K562 (cell line): ENCODE measurements around the gene FOXI1. TPM values are rescaled to one million over a fixed set of nuclear protein-coding genes. Genes with fewer than 3 reads are reported as not detected.
A peak's percentile ranks its signal among the peaks of the same experiment; 100 is the strongest.

Source experiments
- ATF1 ChIP-seq, 2 experiments: fragments of 450-650 bp in 1 of 2; IDR thresholded peaks; 2 replicates each; pipeline ENCODE4 v1.6.1; 2016; ENCODE audit warnings: missing compliant biosample characterization in 1 of 2, missing genetic modification characterization in 1 of 2
- BCL6 ChIP-seq: fragments of 250-450 bp; sonication (Bioruptor Pico); IDR thresholded peaks from 2 replicates; pipeline ENCODE4 v1.4.0; 2020
- ELF4 ChIP-seq: fragments of 450-650 bp; formaldehyde crosslinking; IDR thresholded peaks from 2 replicates; pipeline ENCODE4 v1.4.0; 2022; ENCODE audit warnings: missing genetic modification characterization
- FOXA3 ChIP-seq, 2 experiments: fragments of 450-650 bp in 1 of 2; sonication (generic) in 1 of 2; formaldehyde crosslinking; IDR thresholded peaks in 1 of 2; conservative IDR thresholded peaks in 1 of 2; 2 replicates each; pipeline versions ENCODE4 v1.4.0 to v1.8.0; 2020 to 2022; ENCODE audit warnings: mild to moderate bottlenecking in 2 of 2, missing genetic modification reagents in 1 of 2
- HDAC6 ChIP-seq: IDR thresholded peaks from 2 replicates; pipeline ENCODE4 v1.6.1; 2012; ENCODE audit warnings: low read depth, mild to moderate bottlenecking, control low read depth, inconsistent platforms, low read length, moderate library complexity
- HEY1 ChIP-seq: fragments of 250-450 bp; sonication (Bioruptor Pico); IDR thresholded peaks from 2 replicates; pipeline ENCODE4 v1.5.0; 2020; ENCODE audit warnings: mild to moderate bottlenecking, moderate library complexity, borderline replicate concordance
- HLTF ChIP-seq: fragments of 450-650 bp; IDR thresholded peaks from 2 replicates; pipeline ENCODE4 v1.6.1; 2016
- KDM2B ChIP-seq: fragments of 250-450 bp; sonication (Bioruptor Pico); IDR thresholded peaks from 2 replicates; pipeline ENCODE4 v1.8.0; 2021; ENCODE audit warnings: mild to moderate bottlenecking, moderate library complexity
- MYNN ChIP-seq, 2 experiments: sonication (generic); formaldehyde crosslinking in 1 of 2; IDR thresholded peaks; 2 replicates each; pipeline versions ENCODE4 v1.5.0 to v1.6.1; 2016 to 2020; ENCODE audit warnings: antibody characterized with exemption in 1 of 2, missing genetic modification reagents in 1 of 2
- NFIC ChIP-seq: fragments of 450-650 bp; IDR thresholded peaks from 2 replicates; pipeline ENCODE4 v1.6.1; 2017; ENCODE audit warnings: mild to moderate bottlenecking, inconsistent platforms
- RBM14 ChIP-seq: fragments of 200-400 bp; formaldehyde crosslinking; IDR thresholded peaks from 2 replicates; pipeline ENCODE4 v1.6.1; 2018; ENCODE audit warnings: low read depth, mild to moderate bottlenecking, low read length, moderate library complexity, borderline replicate concordance; ENCODE audit not compliant: insufficient read depth
- SIRT6 ChIP-seq: IDR thresholded peaks from one replicate; pipeline ENCODE4 v1.6.1; 2012; ENCODE audit warnings: low read depth, mild to moderate bottlenecking, control low read depth, inconsistent platforms, low read length, moderate library complexity
- SIX5 ChIP-seq, 2 experiments: IDR thresholded peaks; 2 replicates each; pipeline ENCODE4 v1.6.1; 2011; ENCODE audit warnings: low read length in 2 of 2, borderline replicate concordance in 1 of 2, low read depth in 1 of 2, mild to moderate bottlenecking in 1 of 2, moderate library complexity in 1 of 2; ENCODE audit not compliant: insufficient read depth in 1 of 2
- SNIP1 ChIP-seq: fragments of 450-650 bp; IDR thresholded peaks from 2 replicates; pipeline ENCODE4 v1.7.1; 2017; ENCODE audit warnings: low read depth, mild to moderate bottlenecking
- SOX6 ChIP-seq: fragments of 450-650 bp; IDR thresholded peaks from 2 replicates; pipeline ENCODE4 v1.6.1; 2014; ENCODE audit warnings: mild to moderate bottlenecking
- SRSF7 ChIP-seq: fragments of 200-400 bp; formaldehyde crosslinking; optimal IDR thresholded peaks from 2 replicates; pipeline ENCODE3; 2017; ENCODE audit warnings: mild to moderate bottlenecking, low read depth, low read length
- TGIF2 ChIP-seq: sonication (generic); formaldehyde crosslinking; IDR thresholded peaks from 2 replicates; pipeline ENCODE4 v1.8.1; 2022; ENCODE audit warnings: mild to moderate bottlenecking, missing genetic modification reagents, moderate library complexity
- ZFP30 ChIP-seq: fragments of 250-450 bp; sonication (Bioruptor Pico); IDR thresholded peaks from 2 replicates; pipeline ENCODE4 v1.8.0; 2022; ENCODE audit warnings: moderate library complexity, mild to moderate bottlenecking, inconsistent platforms, borderline replicate concordance
- ZNF324 ChIP-seq: fragments of 250-450 bp; sonication (Bioruptor Pico); IDR thresholded peaks from 2 replicates; pipeline ENCODE4 v1.4.0; 2020; ENCODE audit warnings: mild to moderate bottlenecking
- polyA plus RNA-seq, 8 experiments: library from polyadenylated mRNA; depleted of rRNA in 4 of 8; stranded (reverse) in 5 of 8; unstranded in 3 of 8; fragments of >200 nt; fragmentation: Nextera tagmentation in 2 of 8; fragmentation: Illumina TruSeq in 1 of 8; extraction: Ambion mirVana in 2 of 8; extraction: Trizol in 1 of 8; gene quantifications; 2 replicates each; pipeline versions ENCODE4 v1.2.1 to v1.2.3, GENCODE V29; 2011 to 2014; ENCODE audit warnings: inconsistent platforms in 1 of 8, missing spikeins in 1 of 8
- total RNA-seq, 7 experiments: library from RNA; depleted of rRNA in 6 of 7; stranded (reverse); fragments of >200 nt in 6 of 7; fragmentation: Illumina TruSeq in 2 of 7; extraction: Trizol in 2 of 7; gene quantifications; 2 replicates each; pipeline versions ENCODE4 v1.2.1 to v1.2.3, GENCODE V29; 2011 to 2021; ENCODE audit warnings: low replicate concordance in 1 of 7
- TF ChIP-seq, protein P1 (sequence below): fragments of 250-450 bp; sonication (Bioruptor Pico); IDR thresholded peaks from 2 replicates; pipeline ENCODE4 v1.8.0; 2022; ENCODE audit warnings: inconsistent platforms
- TF ChIP-seq, protein P2 (sequence below): fragments of 250-450 bp; sonication (Bioruptor Pico); IDR thresholded peaks from 2 replicates; pipeline ENCODE4 v1.5.1; 2021; ENCODE audit warnings: mild to moderate bottlenecking
- TF ChIP-seq, protein P3 (sequence below): sonication (generic); formaldehyde crosslinking; IDR thresholded peaks from 2 replicates; pipeline ENCODE4 v1.9.0; 2022; ENCODE audit warnings: mild to moderate bottlenecking, missing genetic modification reagents
- TF ChIP-seq, protein P4 (sequence below): fragments of 450-650 bp; IDR thresholded peaks from 2 replicates; pipeline ENCODE4 v1.7.1; 2018; ENCODE audit warnings: mild to moderate bottlenecking, low read depth; ENCODE audit not compliant: partially characterized antibody

Gene FOXI1
- total and polyA plus RNA-seq, 9 of the 15 experiments (the other 6 are each of a cell fraction or from before 2014, with no cell fraction given): not detected

DNA sequence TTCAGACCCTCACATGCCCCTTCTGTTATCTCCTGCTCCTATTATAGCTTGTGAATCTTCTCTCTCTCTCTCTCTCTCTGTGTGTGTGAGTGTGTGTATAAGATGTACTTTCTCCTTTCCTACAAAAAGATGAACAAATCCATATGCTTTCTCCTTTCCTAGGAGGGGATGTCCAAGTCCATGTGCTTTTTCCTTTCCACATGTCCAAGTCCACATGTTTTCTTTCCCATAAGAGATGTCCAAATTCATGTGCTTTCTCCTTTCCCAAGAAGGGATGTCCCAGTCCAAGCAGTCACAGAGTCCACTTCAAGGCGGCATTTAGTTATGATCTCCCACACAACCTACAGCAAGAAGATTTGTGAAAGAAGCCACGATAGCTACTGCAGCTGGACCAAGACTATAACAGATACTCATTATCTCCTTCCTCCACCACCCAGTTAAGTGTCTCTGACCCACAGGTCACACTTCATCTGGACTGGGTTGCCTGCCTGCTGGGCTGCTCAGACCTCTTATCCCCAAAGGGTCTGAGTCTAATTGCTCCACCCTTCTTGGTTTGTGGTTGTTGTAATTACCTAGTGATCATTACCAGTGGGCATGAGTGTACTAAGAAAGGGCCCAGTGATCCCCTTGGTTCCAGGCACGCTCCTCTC, 18.4 kb upstream of the FOXI1 start (continued):
- TF ChIP-seq HLTF (no peak), BCL6 (CRISPR knock-in tag) (no peak), HEY1 (CRISPR knock-in tag) (no peak), SOX6 (peak; percentile 21; the same call in 1 of the 2 replicates), ZNF324 (CRISPR knock-in tag) (no peak), RBM14 (no peak), TGIF2 (no peak), SRSF7 (no peak), SNIP1 (no peak), SIX5 (IDR thresholded peaks at IDR 0.05; ENCODE audit: borderline replicate concordance in 1 of 2, insufficient read depth in 1 of 2, low read depth in 1 of 2, low read length in 2 of 2) (no peak), MYNN (IDR thresholded peaks at IDR 0.05) (no peak), MYNN (CRISPR knock-in tag; IDR thresholded peaks at IDR 0.05) (no peak), NFIC (peak; percentile 52; the same call in 1 of the 2 replicates), ATF1 (CRISPR knock-in tag; IDR thresholded peaks at IDR 0.05) (no peak), ATF1 (tag; IDR thresholded peaks at IDR 0.05) (no peak), KDM2B (CRISPR knock-in tag) (no peak), HDAC6 (no peak), ELF4 (CRISPR knock-in tag) (no peak), ZFP30 (CRISPR knock-in tag) (no peak), SIRT6 (no peak), FOXA3 (CRISPR knock-in tag; conservative IDR thresholded peaks at IDR 0.05 in 1 of 2, IDR thresholded peaks at IDR 0.05 in 1 of 2) (peak in 1 of 2 experiments; percentile 60; a peak in 1 of 4 replicates)
- TF ChIP-seq, protein P1, sequence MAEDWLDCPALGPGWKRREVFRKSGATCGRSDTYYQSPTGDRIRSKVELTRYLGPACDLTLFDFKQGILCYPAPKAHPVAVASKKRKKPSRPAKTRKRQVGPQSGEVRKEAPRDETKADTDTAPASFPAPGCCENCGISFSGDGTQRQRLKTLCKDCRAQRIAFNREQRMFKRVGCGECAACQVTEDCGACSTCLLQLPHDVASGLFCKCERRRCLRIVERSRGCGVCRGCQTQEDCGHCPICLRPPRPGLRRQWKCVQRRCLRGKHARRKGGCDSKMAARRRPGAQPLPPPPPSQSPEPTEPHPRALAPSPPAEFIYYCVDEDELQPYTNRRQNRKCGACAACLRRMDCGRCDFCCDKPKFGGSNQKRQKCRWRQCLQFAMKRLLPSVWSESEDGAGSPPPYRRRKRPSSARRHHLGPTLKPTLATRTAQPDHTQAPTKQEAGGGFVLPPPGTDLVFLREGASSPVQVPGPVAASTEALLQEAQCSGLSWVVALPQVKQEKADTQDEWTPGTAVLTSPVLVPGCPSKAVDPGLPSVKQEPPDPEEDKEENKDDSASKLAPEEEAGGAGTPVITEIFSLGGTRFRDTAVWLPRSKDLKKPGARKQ (CRISPR knock-in tag): no peak
- TF ChIP-seq, protein P2, sequence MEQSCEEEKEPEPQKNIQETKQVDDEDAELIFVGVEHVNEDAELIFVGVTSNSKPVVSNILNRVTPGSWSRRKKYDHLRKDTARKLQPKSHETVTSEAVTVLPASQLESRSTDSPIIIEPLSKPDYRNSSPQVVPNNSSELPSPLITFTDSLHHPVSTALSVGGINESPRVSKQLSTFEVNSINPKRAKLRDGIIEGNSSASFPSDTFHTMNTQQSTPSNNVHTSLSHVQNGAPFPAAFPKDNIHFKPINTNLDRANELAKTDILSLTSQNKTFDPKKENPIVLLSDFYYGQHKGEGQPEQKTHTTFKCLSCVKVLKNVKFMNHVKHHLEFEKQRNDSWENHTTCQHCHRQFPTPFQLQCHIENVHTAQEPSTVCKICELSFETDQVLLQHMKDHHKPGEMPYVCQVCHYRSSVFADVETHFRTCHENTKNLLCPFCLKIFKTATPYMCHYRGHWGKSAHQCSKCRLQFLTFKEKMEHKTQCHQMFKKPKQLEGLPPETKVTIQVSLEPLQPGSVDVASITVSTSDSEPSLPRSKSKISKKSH (CRISPR knock-in tag): no peak
- TF ChIP-seq, protein P3, sequence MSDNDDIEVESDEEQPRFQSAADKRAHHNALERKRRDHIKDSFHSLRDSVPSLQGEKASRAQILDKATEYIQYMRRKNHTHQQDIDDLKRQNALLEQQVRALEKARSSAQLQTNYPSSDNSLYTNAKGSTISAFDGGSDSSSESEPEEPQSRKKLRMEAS (CRISPR knock-in tag): peak; percentile 74
- TF ChIP-seq, protein P4, sequence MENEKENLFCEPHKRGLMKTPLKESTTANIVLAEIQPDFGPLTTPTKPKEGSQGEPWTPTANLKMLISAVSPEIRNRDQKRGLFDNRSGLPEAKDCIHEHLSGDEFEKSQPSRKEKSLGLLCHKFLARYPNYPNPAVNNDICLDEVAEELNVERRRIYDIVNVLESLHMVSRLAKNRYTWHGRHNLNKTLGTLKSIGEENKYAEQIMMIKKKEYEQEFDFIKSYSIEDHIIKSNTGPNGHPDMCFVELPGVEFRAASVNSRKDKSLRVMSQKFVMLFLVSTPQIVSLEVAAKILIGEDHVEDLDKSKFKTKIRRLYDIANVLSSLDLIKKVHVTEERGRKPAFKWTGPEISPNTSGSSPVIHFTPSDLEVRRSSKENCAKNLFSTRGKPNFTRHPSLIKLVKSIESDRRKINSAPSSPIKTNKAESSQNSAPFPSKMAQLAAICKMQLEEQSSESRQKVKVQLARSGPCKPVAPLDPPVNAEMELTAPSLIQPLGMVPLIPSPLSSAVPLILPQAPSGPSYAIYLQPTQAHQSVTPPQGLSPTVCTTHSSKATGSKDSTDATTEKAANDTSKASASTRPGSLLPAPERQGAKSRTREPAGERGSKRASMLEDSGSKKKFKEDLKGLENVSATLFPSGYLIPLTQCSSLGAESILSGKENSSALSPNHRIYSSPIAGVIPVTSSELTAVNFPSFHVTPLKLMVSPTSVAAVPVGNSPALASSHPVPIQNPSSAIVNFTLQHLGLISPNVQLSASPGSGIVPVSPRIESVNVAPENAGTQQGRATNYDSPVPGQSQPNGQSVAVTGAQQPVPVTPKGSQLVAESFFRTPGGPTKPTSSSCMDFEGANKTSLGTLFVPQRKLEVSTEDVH: no peak
